AG04450 (cell line): Measurements from ENCODE around the gene RGS9. TPM values are rescaled to one million over a fixed set of nuclear protein-coding genes. Genes with fewer than 3 reads are reported as not detected.

Experiments used
- CTCF ChIA-PET: fragments of 300-600, 350-600 bp; formaldehyde crosslinking; extraction: SDS; loops from one replicate; lab custom pipeline; 2022; ENCODE audit warnings: antibody characterized with exemption, inconsistent platforms; lab: Charles Lee
- POLR2A ChIA-PET: fragments of 350-600 bp; formaldehyde crosslinking; extraction: SDS; loops from one replicate; lab custom pipeline; 2021; ENCODE audit warnings: antibody characterized with exemption, inconsistent platforms; lab: Yijun Ruan, JAX
- DNase-seq: peaks from one replicate; pipeline ENCODE4 v3.0.0-alpha.2; 2011; ENCODE audit warnings: low read depth, low spot score
- H3K27ac ChIP-seq: one replicate; pipeline ENCODE4 v1.5.1; 2012; ENCODE audit warnings: low read depth, low read length, control low read depth
- H3K27me3 ChIP-seq: one replicate; pipeline ENCODE4 v1.6.0; 2012; ENCODE audit warnings: low read length; ENCODE audit not compliant: control insufficient read depth, insufficient read depth
- H3K4me3 ChIP-seq: 2 replicates; pipeline ENCODE4 v1.5.1; 2011; ENCODE audit warnings: mild to moderate bottlenecking, low read depth, low read length, control low read depth
- H3K9me3 ChIP-seq: 2 replicates; pipeline ENCODE4 v1.5.1; 2012; ENCODE audit warnings: low read length; ENCODE audit not compliant: control insufficient read depth, insufficient read depth
- CTCF ChIP-seq: IDR thresholded peaks from 2 replicates; pipeline ENCODE4 v1.5.1; 2011; ENCODE audit warnings: low read depth, low read length, control low read depth, inconsistent platforms
- polyA plus RNA-seq: library from polyadenylated mRNA; depleted of rRNA; stranded (reverse); fragments of >200 nt; gene quantifications from 2 replicates; pipeline ENCODE4 v1.2.3, GENCODE V29; 2011

Gene RGS9
- polyA plus RNA-seq, 1 experiment = 2.1 TPM

GRCh38 chr17:65142247-65142646, 5.1 kb downstream of the RGS9 start:
- POLR2A ChIA-PET = no interaction called here
- CTCF ChIA-PET = interaction anchor here (1.1 kb wide), 1 partner anchor 215 kb away, joined by 4 read pairs; no protein-coding TSS in a partner anchor

GRCh38 chr17:65143889-65144604, 6.9 kb downstream of the RGS9 start:
- H3K27ac ChIP-seq = no peak overlapping the region
- POLR2A ChIA-PET = no interaction called here
- peaks cover 15% of the 10 kb centered on the region for H3K27me3 ChIP-seq
- no peak for DNase-seq
- TF ChIP-seq CTCF = no peak
- no peaks in the 10 kb centered on the region for H3K9me3 ChIP-seq
- no peak overlapping the region for H3K4me3 ChIP-seq
- CTCF ChIA-PET = interaction anchor here (0.7 kb wide), 1 partner anchor 25 kb away, joined by 5 read pairs; no protein-coding TSS in a partner anchor

More at GRCh38 chr17:65142247-65142646, 5.1 kb downstream of the RGS9 start:
- TF ChIP-seq CTCF = no peak
- H3K4me3 ChIP-seq = no peak overlapping the region
- no peak overlapping the region for H3K27ac ChIP-seq
- DNase-seq = no peak
- peaks cover 20% of the 10 kb centered on the region for H3K27me3 ChIP-seq
- no peaks in the 10 kb centered on the region for H3K9me3 ChIP-seq

- DNase-seq = no peak
- ChIA-PET CTCF (no interaction called here), POLR2A (interaction anchor here (0.8 kb wide), 1 partner anchor 38 kb away, joined by 7 read pairs; no protein-coding TSS in a partner anchor)
- H3K27ac ChIP-seq = no peak overlapping the region
- TF ChIP-seq CTCF = no peak
- H3K9me3 ChIP-seq = no peaks in the 10 kb centered on the region
- H3K27me3 ChIP-seq = peaks cover 10% of the 10 kb centered on the region
- no peak overlapping the region for H3K4me3 ChIP-seq
These were observed 8.6 kb downstream of the RGS9 start for GRCh38 chr17:65145743-65146142.

- no peak overlapping the region for H3K4me3 ChIP-seq
- no peak for DNase-seq
- POLR2A ChIA-PET = no interaction called here
- no peak for TF ChIP-seq CTCF
- no peak overlapping the region for H3K27ac ChIP-seq
- CTCF ChIA-PET = no interaction called here
- H3K9me3 ChIP-seq = no peaks in the 10 kb centered on the region
- H3K27me3 ChIP-seq = peaks cover 10% of the 10 kb centered on the region
These were observed 10.8 kb downstream of the RGS9 start for GRCh38 chr17:65147955-65148354.
